GM23338 (cell line): ENCODE results near the gene PDE4D. TPM values are rescaled to one million over a fixed set of nuclear protein-coding genes. Genes with fewer than 3 reads are reported as not detected.

Experiments used
- ATAC-seq: fragments of 200-7000 bp; cut with Tn5 transposase; 3 replicates; pipeline ENCODE4 v1.9.1; 2020
- DNase-seq: peaks from one replicate; pipeline ENCODE4 v3.0.0-alpha.2; 2015; ENCODE audit warnings: low spot score
- H2AFZ ChIP-seq: fragments of 200-600 bp; sonication (generic); 2 replicates; pipeline ENCODE4 v1.8.0; 2016; ENCODE audit warnings: antibody characterized with exemption, mild to moderate bottlenecking, moderate library complexity
- H3F3A ChIP-seq: fragments of 200-600 bp; sonication (generic); replicated peaks from 2 replicates; pipeline ENCODE4 v1.8.0; 2017; ENCODE audit warnings: antibody characterized with exemption, mixed run types, low read depth
- H3K27ac ChIP-seq: fragments of 200-600 bp; sonication (generic); 2 replicates; pipeline ENCODE4 v1.6.1; 2016; ENCODE audit warnings: low read depth
- H3K27me3 ChIP-seq: fragments of 200-600 bp; sonication (generic); 2 replicates; pipeline ENCODE4 v1.8.0; 2016; ENCODE audit warnings: mild to moderate bottlenecking, mixed run types, moderate library complexity; ENCODE audit not compliant: insufficient read depth
- H3K36me3 ChIP-seq: fragments of 200-600 bp; sonication (generic); 2 replicates; pipeline ENCODE4 v1.8.0; 2016; ENCODE audit warnings: mild to moderate bottlenecking; ENCODE audit not compliant: insufficient read depth
- H3K4me1 ChIP-seq: fragments of 200-600 bp; sonication (generic); 2 replicates; pipeline ENCODE4 v1.8.0; 2016; ENCODE audit warnings: mild to moderate bottlenecking, moderate library complexity; ENCODE audit not compliant: insufficient read depth
- H3K4me2 ChIP-seq: fragments of 200-600 bp; sonication (generic); 2 replicates; pipeline ENCODE4 v1.7.1; 2017; ENCODE audit warnings: mixed run types
- H3K4me3 ChIP-seq: fragments of 200-600 bp; sonication (generic); 2 replicates; pipeline ENCODE4 v1.6.1; 2016; ENCODE audit warnings: mixed run types
- H3K79me2 ChIP-seq: fragments of 200-600 bp; sonication (generic); replicated peaks from 2 replicates; pipeline ENCODE4 v1.8.0; 2017; ENCODE audit warnings: mild to moderate bottlenecking; ENCODE audit not compliant: insufficient read depth
- H3K9me2 ChIP-seq: fragments of 200-600 bp; sonication (generic); 2 replicates; pipeline ENCODE4 v1.8.0; 2017; ENCODE audit not compliant: insufficient read depth
- H4K20me1 ChIP-seq: fragments of 200-600 bp; sonication (generic); replicated peaks from 2 replicates; pipeline ENCODE4 v1.8.0; 2017; ENCODE audit warnings: mild to moderate bottlenecking; ENCODE audit not compliant: insufficient read depth
- H3K27ac Mint-ChIP-seq: 2 replicates; pipeline ENCODE4 v1.8.0; 2020; ENCODE audit warnings: inconsistent platforms, mild to moderate bottlenecking, moderate library complexity, mixed read lengths
- H3K27me3 Mint-ChIP-seq: 3 replicates; pipeline ENCODE4 v1.8.0; 2022; ENCODE audit warnings: low read depth, mild to moderate bottlenecking, moderate library complexity, mixed read lengths, inconsistent platforms; ENCODE audit not compliant: insufficient read depth, poor library complexity
- H3K36me3 Mint-ChIP-seq: 3 replicates; pipeline ENCODE4 v1.8.0; 2021; ENCODE audit warnings: low read depth, mild to moderate bottlenecking, inconsistent platforms, moderate library complexity, mixed read lengths
- H3K4me1 Mint-ChIP-seq: 3 replicates; pipeline ENCODE4 v1.8.0; 2020; ENCODE audit warnings: mild to moderate bottlenecking, inconsistent platforms, mixed read lengths
- H3K4me3 Mint-ChIP-seq: 3 replicates; pipeline ENCODE4 v1.8.0; 2021; ENCODE audit warnings: moderate library complexity, mild to moderate bottlenecking, inconsistent platforms, mixed read lengths
- H3K9me3 Mint-ChIP-seq: 3 replicates; pipeline ENCODE4 v1.8.0; 2020; ENCODE audit warnings: moderate library complexity, mild to moderate bottlenecking, inconsistent platforms, mixed read lengths
- CTCF ChIP-seq, 2 experiments: fragments of 200-600 bp in 1 of 2; sonication (generic) in 1 of 2; conservative IDR thresholded peaks; 2 replicates each; pipeline versions ENCODE4 v1.5.1 to v1.6.1; 2016 to 2017; ENCODE audit warnings: antibody characterized with exemption in 2 of 2, low read depth in 2 of 2, mild to moderate bottlenecking in 2 of 2, moderate library complexity in 1 of 2
- EZH2 ChIP-seq: fragments of 200-600 bp; sonication (generic); IDR thresholded peaks from one replicate; pipeline ENCODE4 v1.8.0; 2017; ENCODE audit warnings: antibody characterized with exemption, mild to moderate bottlenecking, low read depth; ENCODE audit not compliant: unreplicated experiment
- NANOG ChIP-seq: IDR thresholded peaks from 2 replicates; pipeline ENCODE4 v1.6.1; 2016; ENCODE audit warnings: antibody characterized with exemption, borderline replicate concordance
- polyA plus RNA-seq: library from polyadenylated mRNA; unstranded; fragments of >200 nt; fragmentation: Nextera tagmentation; extraction: Ambion mirVana; gene quantifications from 2 replicates; pipeline ENCODE4 v1.2.1, GENCODE V29; 2016
- total RNA-seq: library from RNA; depleted of rRNA; stranded (reverse); fragments of >200 nt; shearing (Covaris generic); gene quantifications from 2 replicates; pipeline ENCODE4 v1.2.3, GENCODE V29; 2014
- TF ChIP-seq, protein P1 (sequence below): fragments of 250-450 bp; sonication (Bioruptor Pico); IDR thresholded peaks from 2 replicates; pipeline ENCODE4 v1.5.0; 2020; ENCODE audit warnings: mild to moderate bottlenecking, moderate library complexity

PDE4D gene
- total and polyA plus RNA-seq, 2 experiments from 2014 or later = 2.1 to 4.7 TPM

GRCh38 chr5:59317023-59317773 lies 576.3 kb downstream of the PDE4D start:
- Histone ChIP-seq H3K4me1 (peaks cover 13% of the 10 kb centered on the region), H4K20me1 (no peaks in the 10 kb centered on the region), H3K36me3 (no peaks in the 10 kb centered on the region), H3K9me2 (no peaks in the 10 kb centered on the region; the same call in none of the 2 replicates), H3K4me2 (peak overlapping the region; percentile 67), H3K79me2 (no peaks in the 10 kb centered on the region), H3K27me3 (no peaks in the 10 kb centered on the region), H3K4me3 (no peak overlapping the region), H3F3A (no peaks in the 10 kb centered on the region), H2AFZ (peak overlapping the region; percentile 47), H3K27ac (no peak overlapping the region)
- peaks cover 14% of the 10 kb centered on the region for H3K4me1 Mint-ChIP-seq
- TF ChIP-seq NANOG = no peak
- TF ChIP-seq, protein P1, sequence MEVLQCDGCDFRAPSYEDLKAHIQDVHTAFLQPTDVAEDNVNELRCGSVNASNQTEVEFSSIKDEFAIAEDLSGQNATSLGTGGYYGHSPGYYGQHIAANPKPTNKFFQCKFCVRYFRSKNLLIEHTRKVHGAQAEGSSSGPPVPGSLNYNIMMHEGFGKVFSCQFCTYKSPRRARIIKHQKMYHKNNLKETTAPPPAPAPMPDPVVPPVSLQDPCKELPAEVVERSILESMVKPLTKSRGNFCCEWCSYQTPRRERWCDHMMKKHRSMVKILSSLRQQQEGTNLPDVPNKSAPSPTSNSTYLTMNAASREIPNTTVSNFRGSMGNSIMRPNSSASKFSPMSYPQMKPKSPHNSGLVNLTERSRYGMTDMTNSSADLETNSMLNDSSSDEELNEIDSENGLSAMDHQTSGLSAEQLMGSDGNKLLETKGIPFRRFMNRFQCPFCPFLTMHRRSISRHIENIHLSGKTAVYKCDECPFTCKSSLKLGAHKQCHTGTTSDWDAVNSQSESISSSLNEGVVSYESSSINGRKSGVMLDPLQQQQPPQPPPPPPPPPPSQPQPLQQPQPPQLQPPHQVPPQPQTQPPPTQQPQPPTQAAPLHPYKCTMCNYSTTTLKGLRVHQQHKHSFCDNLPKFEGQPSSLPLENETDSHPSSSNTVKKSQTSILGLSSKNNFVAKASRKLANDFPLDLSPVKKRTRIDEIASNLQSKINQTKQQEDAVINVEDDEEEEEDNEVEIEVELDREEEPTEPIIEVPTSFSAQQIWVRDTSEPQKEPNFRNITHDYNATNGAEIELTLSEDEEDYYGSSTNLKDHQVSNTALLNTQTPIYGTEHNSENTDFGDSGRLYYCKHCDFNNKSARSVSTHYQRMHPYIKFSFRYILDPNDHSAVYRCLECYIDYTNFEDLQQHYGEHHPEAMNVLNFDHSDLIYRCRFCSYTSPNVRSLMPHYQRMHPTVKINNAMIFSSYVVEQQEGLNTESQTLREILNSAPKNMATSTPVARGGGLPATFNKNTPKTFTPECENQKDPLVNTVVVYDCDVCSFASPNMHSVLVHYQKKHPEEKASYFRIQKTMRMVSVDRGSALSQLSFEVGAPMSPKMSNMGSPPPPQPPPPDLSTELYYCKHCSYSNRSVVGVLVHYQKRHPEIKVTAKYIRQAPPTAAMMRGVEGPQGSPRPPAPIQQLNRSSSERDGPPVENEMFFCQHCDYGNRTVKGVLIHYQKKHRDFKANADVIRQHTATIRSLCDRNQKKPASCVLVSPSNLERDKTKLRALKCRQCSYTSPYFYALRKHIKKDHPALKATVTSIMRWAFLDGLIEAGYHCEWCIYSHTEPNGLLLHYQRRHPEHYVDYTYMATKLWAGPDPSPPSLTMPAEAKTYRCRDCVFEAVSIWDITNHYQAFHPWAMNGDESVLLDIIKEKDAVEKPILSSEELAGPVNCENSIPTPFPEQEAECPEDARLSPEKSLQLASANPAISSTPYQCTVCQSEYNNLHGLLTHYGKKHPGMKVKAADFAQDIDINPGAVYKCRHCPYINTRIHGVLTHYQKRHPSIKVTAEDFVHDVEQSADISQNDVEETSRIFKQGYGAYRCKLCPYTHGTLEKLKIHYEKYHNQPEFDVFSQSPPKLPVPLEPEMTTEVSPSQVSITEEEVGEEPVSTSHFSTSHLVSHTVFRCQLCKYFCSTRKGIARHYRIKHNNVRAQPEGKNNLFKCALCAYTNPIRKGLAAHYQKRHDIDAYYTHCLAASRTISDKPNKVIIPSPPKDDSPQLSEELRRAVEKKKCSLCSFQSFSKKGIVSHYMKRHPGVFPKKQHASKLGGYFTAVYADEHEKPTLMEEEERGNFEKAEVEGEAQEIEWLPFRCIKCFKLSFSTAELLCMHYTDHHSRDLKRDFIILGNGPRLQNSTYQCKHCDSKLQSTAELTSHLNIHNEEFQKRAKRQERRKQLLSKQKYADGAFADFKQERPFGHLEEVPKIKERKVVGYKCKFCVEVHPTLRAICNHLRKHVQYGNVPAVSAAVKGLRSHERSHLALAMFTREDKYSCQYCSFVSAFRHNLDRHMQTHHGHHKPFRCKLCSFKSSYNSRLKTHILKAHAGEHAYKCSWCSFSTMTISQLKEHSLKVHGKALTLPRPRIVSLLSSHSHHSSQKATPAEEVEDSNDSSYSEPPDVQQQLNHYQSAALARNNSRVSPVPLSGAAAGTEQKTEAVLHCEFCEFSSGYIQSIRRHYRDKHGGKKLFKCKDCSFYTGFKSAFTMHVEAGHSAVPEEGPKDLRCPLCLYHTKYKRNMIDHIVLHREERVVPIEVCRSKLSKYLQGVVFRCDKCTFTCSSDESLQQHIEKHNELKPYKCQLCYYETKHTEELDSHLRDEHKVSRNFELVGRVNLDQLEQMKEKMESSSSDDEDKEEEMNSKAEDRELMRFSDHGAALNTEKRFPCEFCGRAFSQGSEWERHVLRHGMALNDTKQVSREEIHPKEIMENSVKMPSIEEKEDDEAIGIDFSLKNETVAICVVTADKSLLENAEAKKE (CRISPR knock-in tag) = peak; percentile 35; the same call in 1 of the 2 replicates
- no peak for TF ChIP-seq EZH2
- TF ChIP-seq CTCF (conservative IDR thresholded peaks at IDR 0.05; ENCODE audit: low read depth in 2 of 2) = no peak
- H3K27me3 Mint-ChIP-seq = no peaks in the 10 kb centered on the region
- no peak overlapping the region for H3K4me3 Mint-ChIP-seq
- H3K36me3 Mint-ChIP-seq = no peaks in the 10 kb centered on the region
- ATAC-seq = peak; percentile 81
- peak; percentile 46 for DNase-seq
- H3K27ac Mint-ChIP-seq = no peak overlapping the region; the same call in 1 of the 2 replicates
- H3K9me3 Mint-ChIP-seq = no peaks in the 10 kb centered on the region
